Adrenal gland (tissue), 12 donors: ENCODE data around the gene AP1AR. TPM values are rescaled to one million over a fixed set of nuclear protein-coding genes. Genes with fewer than 3 reads are reported as not detected.

ENCODE experiments used
- DNase-seq, 7 donors: peaks; one replicate each; pipeline ENCODE4 v3.0.0-alpha.2; 2019 to 2020
- H3K27ac ChIP-seq, 5 donors: fragments of 200-600 bp; sonication (generic) in 4 of 5; 1 replicate in 3 of 5; 2 replicates in 2 of 5; pipeline versions ENCODE4 v1.5.1 to v1.8.0; 2016 to 2020; ENCODE audit warnings: mild to moderate bottlenecking in 1 of 5
- H3K27me3 ChIP-seq: fragments of 200-600 bp; 2 replicates; pipeline ENCODE4 v1.8.0; 2021
- H3K36me3 ChIP-seq, 2 donors: fragments of 200-600 bp; replicated peaks in 1 of 2; 1 replicate in 1 of 2; 2 replicates in 1 of 2; pipeline versions ENCODE4 v1.5.1 to v1.8.0; 2018 to 2022
- H3K4me1 ChIP-seq, 2 donors: fragments of 200-600 bp; replicated peaks in 1 of 2; 1 replicate in 1 of 2; 2 replicates in 1 of 2; pipeline versions ENCODE4 v1.5.1 to v1.8.0; 2018 to 2021
- H3K4me3 ChIP-seq, 4 donors: fragments of 200-600 bp; sonication (generic) in 3 of 4; one replicate each; pipeline ENCODE4 v1.5.1; 2016 to 2018
- H3K9me3 ChIP-seq, 3 donors: fragments of 200-600 bp; sonication (generic) in 1 of 3; replicated peaks in 1 of 3; 1 replicate in 2 of 3; 2 replicates in 1 of 3; pipeline versions ENCODE4 v1.5.1 to v1.8.0; 2016 to 2021
- POLR2A ChIP-seq, 2 donors: fragments of 450-650 bp; IDR thresholded peaks; one replicate each; pipeline ENCODE4 v1.6.1; 2017; ENCODE audit warnings: antibody characterized with exemption in 2 of 2, mild to moderate bottlenecking in 2 of 2, moderate library complexity in 1 of 2
- WGBS, 4 donors: extraction: QIAGEN DNeasy Blood & Tissue Kit in 2 of 4; methylation state at CpG; one replicate each; pipeline versions ENCODE4 v1.1.5 to v1.1.7; 2013 to 2017; 5-methylcytosine and 5-hydroxymethylcytosine counted together
- intact Hi-C, 2 donors: fragments of 100-400 bp; cut with DNase I; formaldehyde crosslinking; loops; one replicate each; pipeline versions ENCODE4 v1.14.1 to v1.15.0; 2022 to 2023
- polyA plus RNA-seq, 3 donors: library from polyadenylated mRNA; stranded (reverse); fragments of 200-250 nt in 2 of 3; fragments of 350-450 nt in 1 of 3; fragmentation: Illumina TruSeq in 1 of 3; extraction: RNeasy Lipid Tissue Mini Kit (QIAGEN cat#74804) in 1 of 3; gene quantifications; one replicate each; pipeline ENCODE4 v1.2.3, GENCODE V29; 2013 to 2014
- total RNA-seq, 9 donors: library from RNA; depleted of rRNA in 4 of 9; stranded (reverse); fragments of >200 nt in 4 of 9; fragments of 120-200 nt in 1 of 9; fragmentation: NEBNext Ultra II Directional in 1 of 9; extraction: Animal tissue kit (Norgen Biotek cat#: 25700) in 1 of 9; gene quantifications; one replicate each; pipeline versions ENCODE4 v1.1.0 to v1.2.4, GENCODE V29; 2013 to 2023
- TF ChIP-seq, protein P1 (sequence below), 6 experiments: fragments of 450-650 bp in 4 of 6; fragments of 200-600 bp in 2 of 6; sonication (generic) in 1 of 6; IDR thresholded peaks; 1 replicate in 5 of 6; 2 replicates in 1 of 6; pipeline versions ENCODE4 v1.5.1 to v1.8.0; 2016 to 2021; ENCODE audit warnings: antibody characterized with exemption in 6 of 6, mild to moderate bottlenecking in 2 of 6, moderate library complexity in 1 of 6
- donor health status: healthy with polysubstance abuse.
- donor health status: Bipolar disorder and iron deficiency.
- donor health status: DM: yes; HTN: yes; CAD: no.
- donor health status: DM: no; HTN: no; CAD: no.
- donor health status: DM: no; HTN: no; CAD: no.
- donor health status: DM: yes; HTN: yes; CAD: no.

Gene AP1AR
- total and polyA plus RNA-seq, 12 donors, result 7.3 to 30.1 (median 19.6) TPM

GRCh38 chr4:112213856-112214255, 17.7 kb upstream of the AP1AR start:
- intact Hi-C loops, result no loop called here
- H3K27me3 ChIP-seq, result no peaks in the 10 kb centered on the region
- H3K4me3 ChIP-seq, result no peak overlapping the region
- 50 to 66% (median 62%) methylated on average over 3 of the region's 3 CpGs for WGBS, 4 donors
- no peak for DNase-seq
- H3K27ac ChIP-seq, result no peak overlapping the region
- no peak for TF ChIP-seq POLR2A (IDR thresholded peaks at IDR 0.05)
- TF ChIP-seq, protein P1, sequence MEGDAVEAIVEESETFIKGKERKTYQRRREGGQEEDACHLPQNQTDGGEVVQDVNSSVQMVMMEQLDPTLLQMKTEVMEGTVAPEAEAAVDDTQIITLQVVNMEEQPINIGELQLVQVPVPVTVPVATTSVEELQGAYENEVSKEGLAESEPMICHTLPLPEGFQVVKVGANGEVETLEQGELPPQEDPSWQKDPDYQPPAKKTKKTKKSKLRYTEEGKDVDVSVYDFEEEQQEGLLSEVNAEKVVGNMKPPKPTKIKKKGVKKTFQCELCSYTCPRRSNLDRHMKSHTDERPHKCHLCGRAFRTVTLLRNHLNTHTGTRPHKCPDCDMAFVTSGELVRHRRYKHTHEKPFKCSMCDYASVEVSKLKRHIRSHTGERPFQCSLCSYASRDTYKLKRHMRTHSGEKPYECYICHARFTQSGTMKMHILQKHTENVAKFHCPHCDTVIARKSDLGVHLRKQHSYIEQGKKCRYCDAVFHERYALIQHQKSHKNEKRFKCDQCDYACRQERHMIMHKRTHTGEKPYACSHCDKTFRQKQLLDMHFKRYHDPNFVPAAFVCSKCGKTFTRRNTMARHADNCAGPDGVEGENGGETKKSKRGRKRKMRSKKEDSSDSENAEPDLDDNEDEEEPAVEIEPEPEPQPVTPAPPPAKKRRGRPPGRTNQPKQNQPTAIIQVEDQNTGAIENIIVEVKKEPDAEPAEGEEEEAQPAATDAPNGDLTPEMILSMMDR (IDR thresholded peaks at IDR 0.05), result no peak
- H3K9me3 ChIP-seq, result no peaks in the 10 kb centered on the region
- peaks cover 0 to 6% of the 10 kb centered on the region in 2 donors for H3K4me1 ChIP-seq
- no peaks in the 10 kb centered on the region for H3K36me3 ChIP-seq

- intact Hi-C loops, result no loop called here
- Histone ChIP-seq H3K4me1 (peaks cover 0 to 6% of the 10 kb centered on the region in 2 donors), H3K27me3 (no peaks in the 10 kb centered on the region), H3K4me3 (no peak overlapping the region), H3K27ac (no peak overlapping the region), H3K9me3 (no peaks in the 10 kb centered on the region), H3K36me3 (no peaks in the 10 kb centered on the region)
- TF ChIP-seq, protein P1 (IDR thresholded peaks at IDR 0.05), result peak; percentile 33 to 79 (median 60)
- no peak for TF ChIP-seq POLR2A (IDR thresholded peaks at IDR 0.05)
- DNase-seq, result no peak
Observed at GRCh38 chr4:112214390-112215264, 17.0 kb upstream of the AP1AR start.

DNA sequence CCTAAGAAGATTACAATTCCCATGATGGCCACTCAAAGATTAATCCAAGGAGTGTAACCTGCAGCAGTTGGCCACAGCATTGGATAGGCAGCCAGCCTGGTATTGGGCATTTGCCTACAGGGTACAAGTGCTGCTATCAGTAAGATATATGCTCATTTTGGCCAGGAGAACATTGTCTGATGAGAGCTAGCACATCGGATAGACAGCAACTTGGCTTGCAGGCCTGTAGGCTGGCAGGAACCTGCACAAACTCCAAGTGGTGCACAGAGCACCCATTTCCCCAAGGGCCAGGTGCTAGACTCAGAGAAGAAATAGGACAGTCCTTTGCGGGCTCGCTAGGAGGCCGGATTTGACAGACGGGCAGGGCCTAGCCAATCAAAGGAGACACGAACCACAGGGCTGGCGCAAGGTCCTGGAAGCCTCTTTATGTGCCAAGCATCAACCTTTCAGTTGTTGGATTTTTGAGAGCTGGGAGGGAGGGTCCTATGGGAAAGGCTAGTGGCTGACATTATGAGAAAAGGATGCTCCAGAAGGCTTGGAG, 11.7 kb upstream of the AP1AR start:
- 85 to 92% (median 89%) methylated on average over 7 of the region's 7 CpGs for WGBS, 4 donors
- TF ChIP-seq, protein P1 (IDR thresholded peaks at IDR 0.05), result no peak
- no peak for TF ChIP-seq POLR2A (IDR thresholded peaks at IDR 0.05)
- intact Hi-C loops, result no loop called here

DNA sequence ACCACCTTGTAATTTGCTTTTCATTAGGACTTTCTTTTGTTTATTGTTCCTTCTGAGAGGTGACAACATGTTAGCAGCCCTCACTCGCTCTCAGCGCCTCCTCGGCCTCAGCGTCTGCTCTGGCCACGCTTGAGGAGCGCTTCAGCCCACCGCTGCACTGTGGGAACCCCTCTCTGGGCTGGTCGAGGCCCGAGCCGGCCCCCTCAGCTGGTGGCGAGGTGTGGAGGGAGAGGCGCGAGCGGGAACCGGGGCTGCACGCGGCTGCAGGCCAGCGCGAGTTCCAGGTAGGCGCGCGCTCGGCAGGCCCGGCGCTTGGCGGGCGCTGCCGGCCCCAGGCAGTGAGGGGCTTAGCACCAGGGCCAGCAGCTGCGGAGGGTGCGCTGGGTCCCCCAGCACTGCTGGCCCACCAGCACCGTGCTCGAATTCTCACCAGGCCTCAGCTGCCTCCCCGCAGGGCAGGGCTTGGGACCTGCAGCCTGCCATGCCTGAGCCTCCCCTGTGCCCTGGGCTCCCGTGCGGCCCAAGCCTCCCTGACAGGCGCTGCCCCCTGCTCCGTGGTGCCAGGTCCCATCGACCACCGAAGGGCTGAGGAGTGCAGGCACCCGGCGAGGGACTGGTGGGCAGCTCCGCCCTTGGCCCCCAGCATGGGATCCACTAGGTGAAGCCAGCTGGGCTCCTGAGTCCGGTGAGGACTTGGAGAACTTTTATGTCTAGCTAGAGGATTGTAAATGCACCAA, 9.2 kb upstream of the AP1AR start:
- DNase-seq, result no peak
- H3K4me3 ChIP-seq, result no peak overlapping the region
- H3K27me3 ChIP-seq, result no peaks in the 10 kb centered on the region
- TF ChIP-seq, protein P1 (IDR thresholded peaks at IDR 0.05), result no peak
- TF ChIP-seq POLR2A (IDR thresholded peaks at IDR 0.05), result no peak
- 84 to 96% (median 94%) methylated on average over 9 to 43 of the region's 43 CpGs for WGBS, 4 donors
- H3K27ac ChIP-seq, result no peak overlapping the region
- no peaks in the 10 kb centered on the region for H3K4me1 ChIP-seq
- H3K36me3 ChIP-seq, result no peaks in the 10 kb centered on the region
- intact Hi-C loops, result no loop called here
- H3K9me3 ChIP-seq, result no peaks in the 10 kb centered on the region

More for the DNA sequence above, 11.7 kb upstream of the AP1AR start:
- H3K27me3 ChIP-seq, result no peaks in the 10 kb centered on the region
- no peak overlapping the region for H3K27ac ChIP-seq
- H3K36me3 ChIP-seq, result no peaks in the 10 kb centered on the region
- no peak overlapping the region for H3K4me3 ChIP-seq
- H3K9me3 ChIP-seq, result no peaks in the 10 kb centered on the region
- H3K4me1 ChIP-seq, result no peaks in the 10 kb centered on the region
- no peak for DNase-seq
